ENCODE results near the gene ZIC1.

The ZIC1 gene

DNA sequence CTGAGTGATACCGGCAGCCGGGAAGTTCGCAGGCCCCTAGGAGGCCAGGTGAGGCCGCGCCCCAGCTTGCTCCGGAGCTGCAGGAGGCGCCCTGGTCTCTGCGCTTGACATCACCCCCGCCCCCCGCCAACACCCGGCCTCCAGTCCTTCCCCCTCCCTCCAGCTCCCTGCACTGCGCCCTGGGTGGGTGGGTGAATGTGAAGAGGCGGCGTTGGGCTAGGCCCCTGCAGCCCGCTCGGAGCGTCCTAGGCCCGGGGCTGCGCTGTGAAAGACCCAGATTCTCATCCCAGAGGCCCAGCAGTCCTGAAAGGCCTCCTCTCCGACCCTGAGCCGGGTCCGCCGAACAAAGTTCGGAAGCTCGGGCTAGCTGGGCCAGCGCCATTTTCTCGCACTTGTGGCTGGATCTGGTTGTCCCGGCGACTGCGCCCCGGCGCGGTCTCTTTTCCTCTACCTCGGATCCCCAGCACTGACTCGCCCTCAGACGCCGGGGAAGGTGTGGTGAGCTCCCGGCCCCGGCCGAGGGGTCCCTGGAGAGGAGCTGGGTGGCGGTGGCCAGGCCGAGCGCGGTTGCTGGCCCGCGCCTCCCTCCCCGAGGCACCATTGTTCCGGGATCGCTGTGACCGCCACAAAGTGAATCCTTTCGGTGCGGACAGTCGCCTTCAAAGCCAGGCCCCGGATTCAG is 15.8 kb upstream of the ZIC1 start:
- DNase-seq (ENCODE audit: low read depth): no peak

GRCh38 chr3:147393943-147394883 is 15.0 kb upstream of the ZIC1 start:
- DNase-seq (ENCODE audit: low read depth): no peak
- no peak overlapping the region for H3K4me3 ChIP-seq (ENCODE audit: low read depth, low read length)
- TF ChIP-seq, protein P1, sequence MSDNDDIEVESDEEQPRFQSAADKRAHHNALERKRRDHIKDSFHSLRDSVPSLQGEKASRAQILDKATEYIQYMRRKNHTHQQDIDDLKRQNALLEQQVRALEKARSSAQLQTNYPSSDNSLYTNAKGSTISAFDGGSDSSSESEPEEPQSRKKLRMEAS (IDR thresholded peaks at IDR 0.05; ENCODE audit: low read depth, low read length): no peak
- no peak for TF ChIP-seq POLR2A (IDR thresholded peaks at IDR 0.05; ENCODE audit: extremely low read depth, insufficient read length)
- no peak for TF ChIP-seq CTCF (IDR thresholded peaks at IDR 0.05; ENCODE audit: low read depth, low read length)
- no peak for TF ChIP-seq MYC (IDR thresholded peaks at IDR 0.05; ENCODE audit: low read depth, low read length)

More for the DNA sequence above, 15.8 kb upstream of the ZIC1 start:
- TF ChIP-seq MYC (IDR thresholded peaks at IDR 0.05; ENCODE audit: low read depth, low read length): no peak
- H3K4me3 ChIP-seq (ENCODE audit: low read depth, low read length): no peak overlapping the region

GRCh38 chr3:147394884-147395225 is 14.3 kb upstream of the ZIC1 start:
- no peak overlapping the region for H3K4me3 ChIP-seq (ENCODE audit: low read depth, low read length)
- no peak for DNase-seq (ENCODE audit: low read depth)
- no peak for TF ChIP-seq MYC (IDR thresholded peaks at IDR 0.05; ENCODE audit: low read depth, low read length)
- TF ChIP-seq POLR2A (IDR thresholded peaks at IDR 0.05; ENCODE audit: extremely low read depth, insufficient read length): no peak
- TF ChIP-seq, protein P1 (IDR thresholded peaks at IDR 0.05; ENCODE audit: low read depth, low read length): no peak
- no peak for TF ChIP-seq CTCF (IDR thresholded peaks at IDR 0.05; ENCODE audit: low read depth, low read length)

GRCh38 chr3:147395899-147396711 is 13.1 kb upstream of the ZIC1 start:
- DNase-seq (ENCODE audit: low read depth): no peak
- H3K4me3 ChIP-seq (ENCODE audit: low read depth, low read length): no peak overlapping the region
- TF ChIP-seq CTCF (IDR thresholded peaks at IDR 0.05; ENCODE audit: low read depth, low read length) (no peak), POLR2A (IDR thresholded peaks at IDR 0.05; ENCODE audit: extremely low read depth, insufficient read length) (no peak), MYC (IDR thresholded peaks at IDR 0.05; ENCODE audit: low read depth, low read length) (no peak)
- TF ChIP-seq, protein P1 (IDR thresholded peaks at IDR 0.05; ENCODE audit: low read depth, low read length): no peak

- no peak overlapping the region for H3K4me3 ChIP-seq (ENCODE audit: low read depth, low read length)
- DNase-seq (ENCODE audit: low read depth): no peak
- TF ChIP-seq POLR2A (IDR thresholded peaks at IDR 0.05; ENCODE audit: extremely low read depth, insufficient read length) (no peak), MYC (IDR thresholded peaks at IDR 0.05; ENCODE audit: low read depth, low read length) (no peak), CTCF (IDR thresholded peaks at IDR 0.05; ENCODE audit: low read depth, low read length) (no peak)
- TF ChIP-seq, protein P1 (IDR thresholded peaks at IDR 0.05; ENCODE audit: low read depth, low read length): no peak
Measured at GRCh38 chr3:147396712-147397046, 12.5 kb upstream of the ZIC1 start.
